GM12873 (cell line): Measurements from ENCODE around the gene PHF3.

ENCODE experiments used
- CTCF ChIP-seq: IDR thresholded peaks from 2 replicates; pipeline ENCODE4 v1.5.1; 2012; ENCODE audit warnings: low read depth, mild to moderate bottlenecking, moderate library complexity, low read length, control low read depth; ENCODE audit not compliant: insufficient read depth; ENCODE audit errors: missing control alignments

PHF3 gene

GRCh38 chr6:63730311-63730710 lies 94.7 kb downstream of the PHF3 start:
- TF ChIP-seq CTCF = no peak

GRCh38 chr6:63731930-63732329 lies 96.3 kb downstream of the PHF3 start:
- TF ChIP-seq CTCF = no peak

GRCh38 chr6:63732336-63732735 lies 96.7 kb downstream of the PHF3 start:
- no peak for TF ChIP-seq CTCF

GRCh38 chr6:63734923-63735322 lies 99.3 kb downstream of the PHF3 start:
- no peak for TF ChIP-seq CTCF

- no peak for TF ChIP-seq CTCF
Observed at GRCh38 chr6:63739094-63739687, 103.6 kb downstream of the PHF3 start.

GRCh38 chr6:63740709-63741108 lies 105.1 kb downstream of the PHF3 start:
- no peak for TF ChIP-seq CTCF

- no peak for TF ChIP-seq CTCF
Observed at GRCh38 chr6:63742060-63742459, 106.5 kb downstream of the PHF3 start.
